NT2/D1 (cell line): Measurements from ENCODE around the gene TAF5L.

Experiments used
- DNase-seq: peaks from one replicate; pipeline ENCODE4 v3.0.0-alpha.2; 2011; ENCODE audit warnings: low read depth, low spot score
- H3K27me3 ChIP-seq: 2 replicates; pipeline ENCODE4 v1.6.0; 2011; ENCODE audit warnings: mild to moderate bottlenecking; ENCODE audit not compliant: insufficient read length, insufficient read depth
- H3K36me3 ChIP-seq: 2 replicates; pipeline ENCODE4 v1.6.1; 2011; ENCODE audit warnings: mild to moderate bottlenecking, low read length, mixed read lengths; ENCODE audit not compliant: insufficient read depth, insufficient read length
- H3K4me1 ChIP-seq: 2 replicates; pipeline ENCODE4 v1.5.1; 2011; ENCODE audit not compliant: insufficient read depth, insufficient read length
- H3K4me3 ChIP-seq: 2 replicates; pipeline ENCODE4 v1.5.1; 2011; ENCODE audit warnings: low read depth; ENCODE audit not compliant: insufficient read length
- H3K9ac ChIP-seq: 2 replicates; pipeline ENCODE4 v1.6.0; 2011; ENCODE audit warnings: low read depth; ENCODE audit not compliant: insufficient read length
- H3K9me3 ChIP-seq: 2 replicates; pipeline ENCODE4 v1.5.1; 2011; ENCODE audit warnings: mild to moderate bottlenecking, low read length; ENCODE audit not compliant: insufficient read depth
- SUZ12 ChIP-seq: IDR thresholded peaks from 2 replicates; pipeline ENCODE4 v1.6.1; 2011; ENCODE audit not compliant: insufficient read length, insufficient read depth; ENCODE audit errors: extremely low read depth
- YY1 ChIP-seq: IDR thresholded peaks from 2 replicates; pipeline ENCODE4 v1.6.1; 2011; ENCODE audit not compliant: insufficient read length, insufficient read depth
- ZNF274 ChIP-seq: IDR thresholded peaks from 2 replicates; pipeline ENCODE4 v1.6.1; 2011; ENCODE audit warnings: mild to moderate bottlenecking, low read depth, low read length

TAF5L gene

GRCh38 chr1:229641306-229641705 lies 15.4 kb upstream of the TAF5L start:
- H3K36me3 ChIP-seq, result peaks cover 93% of the 10 kb centered on the region

DNA sequence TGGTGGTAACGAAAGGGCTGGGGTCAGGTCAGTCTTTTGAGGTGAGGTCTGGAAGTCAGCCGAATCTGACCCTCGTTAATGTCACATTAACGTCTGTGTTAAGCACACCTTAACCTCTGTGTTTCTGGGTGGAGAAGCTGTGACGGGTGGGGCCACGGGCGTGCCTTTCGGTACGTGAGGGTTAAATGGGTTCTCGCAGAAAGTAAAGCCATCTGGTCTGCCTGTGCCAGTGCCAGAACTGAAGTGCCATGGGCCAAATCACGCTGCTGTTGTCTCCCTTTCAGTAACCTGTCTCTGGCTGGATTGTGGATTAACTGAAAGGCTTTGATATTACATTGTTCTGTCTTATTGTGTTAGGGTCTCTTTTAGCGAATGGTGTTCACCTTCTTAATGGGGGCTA lies 14.5 kb upstream of the TAF5L start:
- Histone ChIP-seq H3K36me3 (peaks cover 93% of the 10 kb centered on the region), H3K9me3 (no peaks in the 10 kb centered on the region), H3K27me3 (no peaks in the 10 kb centered on the region), H3K4me3 (no peak overlapping the region), H3K4me1 (no peaks in the 10 kb centered on the region), H3K9ac (no peak overlapping the region)
- no peak for DNase-seq
- TF ChIP-seq SUZ12 (no peak), ZNF274 (no peak), YY1 (no peak)

More at GRCh38 chr1:229641306-229641705, 15.4 kb upstream of the TAF5L start:
- Histone ChIP-seq H3K4me1 (no peaks in the 10 kb centered on the region), H3K9ac (no peak overlapping the region), H3K27me3 (no peaks in the 10 kb centered on the region), H3K4me3 (no peak overlapping the region), H3K9me3 (no peaks in the 10 kb centered on the region)
- DNase-seq, result no peak
- TF ChIP-seq YY1, result no peak
- no peak for TF ChIP-seq SUZ12
- TF ChIP-seq ZNF274, result no peak

DNA sequence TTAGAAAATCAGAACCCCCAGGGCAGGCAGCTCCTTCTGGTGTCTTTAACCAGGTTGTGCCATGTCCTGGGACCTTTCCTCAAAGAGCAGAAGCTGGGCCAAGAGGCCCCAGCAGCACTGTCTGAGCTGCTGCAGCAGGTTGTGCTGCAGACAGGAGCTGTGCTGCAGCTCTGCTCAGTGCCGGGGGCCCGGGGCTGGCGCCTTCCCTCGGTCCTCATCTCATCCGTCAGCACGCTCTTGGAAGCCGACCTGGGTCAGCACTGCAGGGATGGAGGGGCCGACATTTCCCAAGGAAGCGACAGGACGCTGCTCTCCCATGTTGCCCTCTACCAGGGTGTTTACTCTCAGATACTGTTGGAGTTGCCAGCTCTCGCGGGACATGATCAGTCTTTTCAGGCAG lies 11.8 kb upstream of the TAF5L start:
- Histone ChIP-seq H3K4me3 (no peak overlapping the region), H3K9me3 (no peaks in the 10 kb centered on the region), H3K36me3 (peaks cover 93% of the 10 kb centered on the region), H3K4me1 (no peaks in the 10 kb centered on the region), H3K9ac (no peak overlapping the region), H3K27me3 (no peaks in the 10 kb centered on the region)
- no peak for TF ChIP-seq YY1
- no peak for TF ChIP-seq SUZ12
- no peak for TF ChIP-seq ZNF274
- DNase-seq, result no peak

DNA sequence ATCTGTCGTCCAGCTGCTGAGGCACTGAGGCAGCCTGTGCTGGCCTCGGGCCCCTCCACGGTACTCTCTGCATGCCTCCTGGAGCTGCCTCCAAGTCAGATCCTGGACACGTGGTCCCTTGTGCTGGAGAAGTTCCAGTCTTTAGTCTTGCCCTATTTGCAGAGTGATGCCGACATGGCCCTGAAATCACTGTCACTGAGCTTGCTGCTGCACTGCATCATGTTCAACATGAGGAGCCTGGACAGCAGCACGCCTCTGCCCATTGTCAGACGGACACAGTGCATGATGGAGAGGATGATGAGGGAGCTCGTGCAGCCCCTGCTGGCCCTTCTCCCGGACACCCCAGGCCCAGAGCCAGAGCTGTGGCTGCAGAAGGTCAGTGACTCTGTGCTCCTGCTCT lies 10.1 kb upstream of the TAF5L start:
- Histone ChIP-seq H3K27me3 (no peaks in the 10 kb centered on the region), H3K4me1 (no peaks in the 10 kb centered on the region), H3K9me3 (no peaks in the 10 kb centered on the region), H3K36me3 (peaks cover 92% of the 10 kb centered on the region), H3K9ac (no peak overlapping the region), H3K4me3 (no peak overlapping the region)
- TF ChIP-seq YY1 (no peak), ZNF274 (no peak), SUZ12 (no peak)
- no peak for DNase-seq

- Histone ChIP-seq H3K27me3 (no peaks in the 10 kb centered on the region), H3K9me3 (no peaks in the 10 kb centered on the region), H3K9ac (no peak overlapping the region), H3K4me3 (no peak overlapping the region), H3K36me3 (peaks cover 85% of the 10 kb centered on the region), H3K4me1 (no peaks in the 10 kb centered on the region)
- TF ChIP-seq ZNF274 (no peak), SUZ12 (no peak), YY1 (no peak)
- no peak for DNase-seq
These were observed 6.0 kb upstream of the TAF5L start for GRCh38 chr1:229631966-229632365.

DNA sequence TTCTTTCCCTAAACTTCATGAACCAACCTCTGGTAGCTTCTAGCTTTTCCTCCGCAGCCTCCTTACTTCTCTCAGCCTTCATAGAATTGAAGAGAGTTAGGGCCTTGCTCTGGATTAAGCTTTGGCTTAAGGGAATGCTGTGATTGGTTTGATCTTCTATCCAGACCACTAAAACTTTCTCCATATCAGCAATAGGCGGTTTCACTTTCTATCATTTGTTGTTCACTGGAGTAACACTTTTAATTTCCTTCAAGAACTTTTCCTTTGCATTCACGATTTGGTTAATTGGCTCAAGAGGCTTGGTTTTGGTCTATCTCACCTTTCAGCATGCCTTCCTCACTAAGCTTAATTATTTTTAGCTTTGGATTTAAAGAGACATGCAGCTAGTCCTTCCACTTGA lies 5.2 kb upstream of the TAF5L start:
- peaks cover 77% of the 10 kb centered on the region for H3K36me3 ChIP-seq
- H3K9me3 ChIP-seq, result no peaks in the 10 kb centered on the region
- no peak overlapping the region for H3K9ac ChIP-seq
- H3K27me3 ChIP-seq, result no peaks in the 10 kb centered on the region
- no peak overlapping the region for H3K4me3 ChIP-seq
- H3K4me1 ChIP-seq, result no peaks in the 10 kb centered on the region
- TF ChIP-seq SUZ12 (no peak), YY1 (no peak), ZNF274 (no peak)
- no peak for DNase-seq

- Histone ChIP-seq H3K4me1 (no peaks in the 10 kb centered on the region), H3K4me3 (no peak overlapping the region), H3K27me3 (peaks cover 2% of the 10 kb centered on the region), H3K9ac (no peak overlapping the region), H3K36me3 (peaks cover 62% of the 10 kb centered on the region), H3K9me3 (no peaks in the 10 kb centered on the region)
- no peak for TF ChIP-seq ZNF274
- TF ChIP-seq YY1, result no peak
- TF ChIP-seq SUZ12, result no peak
- no peak for DNase-seq
These were observed 3.3 kb upstream of the TAF5L start for GRCh38 chr1:229629261-229629660.
